IMR-90 (cell line): ENCODE data around the gene DCDC1. TPM values are rescaled to one million over a fixed set of nuclear protein-coding genes. Genes with fewer than 3 reads are reported as not detected.

ENCODE experiments used
- ATAC-seq: fragments of 200-7000 bp; cut with Tn5 transposase; 2 replicates; pipeline ENCODE4 v1.9.1; 2020; ENCODE audit warnings: low read depth, mild to moderate bottlenecking, moderate library complexity
- BruUV-seq: library from RNA; stranded (reverse); fragments of 400-500 nt; replicated peaks from 2 replicates; lab custom pipeline; 2021; lab: Mats Ljungman, UMichigan
- CTCF ChIA-PET: fragments of 300-600 bp; formaldehyde crosslinking; extraction: SDS; loops from one replicate; lab custom pipeline; 2021; ENCODE audit warnings: antibody characterized with exemption; lab: Yijun Ruan, JAX
- POLR2A ChIA-PET: fragments of 300-600 bp; sonication (Branson Sonifier 250); formaldehyde crosslinking; loops from one replicate; lab custom pipeline; 2022; ENCODE audit warnings: antibody characterized with exemption; ENCODE audit not compliant: unreplicated experiment; lab: Charles Lee
- DNase-seq: peaks from one replicate; pipeline ENCODE4 v3.0.0; 2013
- H2AFZ ChIP-seq: replicated peaks from 2 replicates; pipeline ENCODE3; 2013; ENCODE audit warnings: low read length, mild to moderate bottlenecking; ENCODE audit not compliant: poor library complexity
- H2AK5ac ChIP-seq: 2 replicates; pipeline ENCODE4 v1.6.1; 2013; ENCODE audit warnings: low read depth, low read length, inconsistent platforms
- H2AK9ac ChIP-seq: replicated peaks from 2 replicates; pipeline ENCODE3; 2013; ENCODE audit warnings: mild to moderate bottlenecking, low read depth, low read length, moderate library complexity; ENCODE audit not compliant: poor library complexity
- H2BK120ac ChIP-seq: 2 replicates; pipeline ENCODE4 v1.6.1; 2013; ENCODE audit warnings: low read depth, low read length, inconsistent platforms
- H2BK15ac ChIP-seq: 3 replicates; pipeline ENCODE4 v1.6.1; 2013; ENCODE audit warnings: low read depth, low read length, inconsistent platforms
- H2BK20ac ChIP-seq: 2 replicates; pipeline ENCODE4 v1.6.1; 2013; ENCODE audit warnings: low read depth, mild to moderate bottlenecking, inconsistent platforms, low read length, moderate library complexity
- H2BK5ac ChIP-seq: 2 replicates; pipeline ENCODE4 v1.6.1; 2013; ENCODE audit warnings: mild to moderate bottlenecking, low read depth, low read length, inconsistent platforms; ENCODE audit not compliant: poor library complexity, severe bottlenecking
- H3K14ac ChIP-seq: replicated peaks from 2 replicates; pipeline ENCODE4 v1.6.1; 2013; ENCODE audit warnings: low read depth, low read length, inconsistent platforms
- H3K18ac ChIP-seq: 2 replicates; pipeline ENCODE4 v1.6.1; 2013; ENCODE audit warnings: low read depth, low read length, control low read depth
- H3K23ac ChIP-seq: 2 replicates; pipeline ENCODE4 v1.6.1; 2013; ENCODE audit warnings: low read depth, low read length, inconsistent platforms
- H3K27ac ChIP-seq: 2 replicates; pipeline ENCODE4 v1.5.1; 2013; ENCODE audit warnings: mild to moderate bottlenecking, control low read depth, low read length; ENCODE audit not compliant: insufficient read depth
- H3K27me3 ChIP-seq: 2 replicates; pipeline ENCODE4 v1.6.1; 2013; ENCODE audit warnings: low read length; ENCODE audit not compliant: control insufficient read depth, insufficient read depth
- H3K36me3 ChIP-seq: 2 replicates; pipeline ENCODE4 v1.6.1; 2013; ENCODE audit warnings: low read length, mixed read lengths; ENCODE audit not compliant: control insufficient read depth, insufficient read depth
- H3K4ac ChIP-seq: 2 replicates; pipeline ENCODE4 v1.6.1; 2013; ENCODE audit warnings: low read depth, low read length, inconsistent platforms
- H3K4me1 ChIP-seq: 2 replicates; pipeline ENCODE4 v1.6.1; 2013; ENCODE audit warnings: low read length, mixed read lengths; ENCODE audit not compliant: control insufficient read depth, insufficient read depth
- H3K4me2 ChIP-seq: 2 replicates; pipeline ENCODE4 v1.6.1; 2013; ENCODE audit warnings: low read depth, mild to moderate bottlenecking, control low read depth, low read length, moderate library complexity
- H3K4me3 ChIP-seq: 2 replicates; pipeline ENCODE4 v1.5.1; 2013; ENCODE audit warnings: low read depth, mild to moderate bottlenecking, control low read depth, low read length, moderate library complexity; ENCODE audit not compliant: insufficient read depth
- H3K56ac ChIP-seq: 2 replicates; pipeline ENCODE4 v1.6.1; 2013; ENCODE audit warnings: low read length, inconsistent platforms; ENCODE audit not compliant: insufficient read depth; ENCODE audit errors: extremely low read depth
- H3K79me1 ChIP-seq, 2 experiments: 2 replicates each; pipeline ENCODE4 v1.6.1; 2013; ENCODE audit warnings: low read length in 2 of 2, inconsistent platforms in 1 of 2, low read depth in 1 of 2
- H3K9ac ChIP-seq: 2 replicates; pipeline ENCODE4 v1.6.1; 2013; ENCODE audit warnings: low read depth, low read length, control low read depth
- H3K9me1 ChIP-seq: 2 replicates; pipeline ENCODE4 v1.6.1; 2013; ENCODE audit warnings: low read length, inconsistent platforms; ENCODE audit not compliant: insufficient read depth
- H3K9me3 ChIP-seq: 2 replicates; pipeline ENCODE4 v1.6.1; 2013; ENCODE audit warnings: low read length; ENCODE audit not compliant: control insufficient read depth, insufficient read depth
- H4K20me1 ChIP-seq: 2 replicates; pipeline ENCODE4 v1.6.1; 2013; ENCODE audit warnings: low read length, inconsistent platforms; ENCODE audit not compliant: insufficient read depth
- H4K5ac ChIP-seq: 2 replicates; pipeline ENCODE4 v1.6.1; 2013; ENCODE audit warnings: mild to moderate bottlenecking, low read depth, low read length, control low read depth
- H4K8ac ChIP-seq, 2 experiments: 2 replicates each; pipeline ENCODE4 v1.6.1; 2013; ENCODE audit warnings: low read depth in 2 of 2, low read length in 2 of 2, control low read depth in 1 of 2, inconsistent platforms in 1 of 2
- H4K91ac ChIP-seq: 2 replicates; pipeline ENCODE4 v1.6.1; 2013; ENCODE audit warnings: low read depth, low read length, inconsistent platforms; ENCODE audit not compliant: insufficient read depth
- BHLHE40 ChIP-seq: fragments of 150-350 bp; IDR thresholded peaks from 2 replicates; pipeline ENCODE4 v1.6.1; 2016; ENCODE audit warnings: mild to moderate bottlenecking, low read depth, low read length
- CEBPB ChIP-seq: IDR thresholded peaks from 2 replicates; pipeline ENCODE4 v1.6.1; 2012; ENCODE audit warnings: low read depth, low read length, improper control_type of control experiment
- CHD1 ChIP-seq: IDR thresholded peaks from 2 replicates; pipeline ENCODE4 v1.6.1; 2012; ENCODE audit warnings: low read depth, low read length, improper control_type of control experiment
- MAZ ChIP-seq: IDR thresholded peaks from 2 replicates; pipeline ENCODE4 v1.6.1; 2012; ENCODE audit warnings: low read depth, mild to moderate bottlenecking, low read length, improper control_type of control experiment, moderate library complexity, borderline replicate concordance
- MXI1 ChIP-seq: IDR thresholded peaks from 2 replicates; pipeline ENCODE4 v1.6.1; 2012; ENCODE audit warnings: low read depth, mild to moderate bottlenecking, low read length, moderate library complexity, borderline replicate concordance
- NFE2L2 ChIP-seq: fragments of 150-350 bp; IDR thresholded peaks from 2 replicates; pipeline ENCODE4 v1.6.1; 2016; ENCODE audit warnings: low read depth, mild to moderate bottlenecking, low read length
- POLR2A ChIP-seq: IDR thresholded peaks from 2 replicates; pipeline ENCODE4 v1.6.1; 2012; ENCODE audit warnings: mild to moderate bottlenecking, low read depth, low read length
- RAD21 ChIP-seq: IDR thresholded peaks from 2 replicates; pipeline ENCODE4 v1.6.1; 2012; ENCODE audit warnings: low read length, improper control_type of control experiment
- RCOR1 ChIP-seq: IDR thresholded peaks from 2 replicates; pipeline ENCODE4 v1.6.1; 2012; ENCODE audit warnings: mild to moderate bottlenecking, low read length, improper control_type of control experiment; ENCODE audit not compliant: insufficient replicate concordance
- RFX5 ChIP-seq: IDR thresholded peaks from 2 replicates; pipeline ENCODE4 v1.8.0; 2012; ENCODE audit warnings: low read depth, mild to moderate bottlenecking, low read length, moderate library complexity
- SMC3 ChIP-seq: fragments of 150-350 bp; IDR thresholded peaks from 2 replicates; pipeline ENCODE4 v1.6.1; 2016; ENCODE audit warnings: low read depth, mild to moderate bottlenecking, antibody characterized with exemption, low read length, moderate library complexity
- WGBS, 2 experiments: methylation state at CpG; one replicate each; pipeline versions ENCODE4 v1.1.5 to v1.1.7; 2013; ENCODE audit warnings: missing lambda C conversion rate in 2 of 2; ENCODE audit not compliant: insufficient read length in 1 of 2; ENCODE audit errors: extremely low coverage in 2 of 2; 5-methylcytosine and 5-hydroxymethylcytosine counted together
- dilution Hi-C: fragments of 300-500 bp; cut with HindIII; formaldehyde crosslinking; loops from one replicate; pipeline ENCODE4 v1.14.3; 2018; ENCODE audit warnings: low sequenced_read_pairs; ENCODE audit not compliant: unreplicated experiment
- in situ Hi-C: fragments of 300-500 bp; cut with MboI; formaldehyde crosslinking; loops from 3 replicates; pipeline ENCODE4 v1.14.3; 2019; ENCODE audit warnings: low sequenced_read_pairs, inconsistent platforms, mixed read lengths
- intact Hi-C: fragments of 100-400 bp; cut with micrococcal nuclease; formaldehyde crosslinking; loops from 2 replicates; pipeline ENCODE4 v1.10.0; 2022
- polyA plus RNA-seq, 3 experiments: library from polyadenylated mRNA; depleted of rRNA; stranded (reverse); fragments of >200 nt; gene quantifications; 2 replicates each; pipeline ENCODE4 v1.2.3, GENCODE V29; 2012; ENCODE audit warnings: low replicate concordance in 1 of 3
- total RNA-seq: library from RNA; depleted of rRNA; stranded (reverse); fragments of >200 nt; gene quantifications from 2 replicates; pipeline ENCODE4 v1.2.3, GENCODE V29; 2012
- TF ChIP-seq, protein P1 (sequence below): fragments of 150-350 bp; IDR thresholded peaks from 2 replicates; pipeline ENCODE4 v1.6.1; 2016; ENCODE audit warnings: low read depth, mild to moderate bottlenecking, low read length, moderate library complexity, borderline replicate concordance
- TF ChIP-seq, protein P2 (sequence below): conservative IDR thresholded peaks from 2 replicates; pipeline ENCODE4 v1.5.1; 2012; ENCODE audit warnings: mild to moderate bottlenecking, low read depth, low read length, improper control_type of control experiment

DCDC1 gene
- total and polyA plus RNA-seq, 2 of the 4 experiments (the other 2 are of a cell fraction), result not detected

- Histone ChIP-seq H4K91ac (no peak overlapping the region), H3K9ac (no peak overlapping the region), H3K4me2 (no peak overlapping the region), H2AFZ (no peak overlapping the region), H3K4ac (no peak overlapping the region), H2BK5ac (no peak overlapping the region), H2AK5ac (no peak overlapping the region), H3K14ac (no peak overlapping the region), H4K5ac (no peak overlapping the region), H3K9me3 (no peaks in the 10 kb centered on the region), H3K4me3 (no peak overlapping the region), H2BK20ac (no peak overlapping the region), H3K27me3 (no peaks in the 10 kb centered on the region), H3K36me3 (no peaks in the 10 kb centered on the region), H3K56ac (no peak overlapping the region), H2AK9ac (no peak overlapping the region), H3K79me1 (no peaks in the 10 kb centered on the region), H3K23ac (no peak overlapping the region), H3K9me1 (no peaks in the 10 kb centered on the region), H3K4me1 (no peaks in the 10 kb centered on the region), H4K20me1 (no peaks in the 10 kb centered on the region), H3K18ac (no peak overlapping the region), H2BK15ac (no peak overlapping the region), H3K27ac (no peak overlapping the region), H2BK120ac (no peak overlapping the region), H4K8ac (no peak overlapping the region)
- DNase-seq (no peak), ATAC-seq (no peak)
- in situ Hi-C loops (no loop called here), dilution Hi-C loops (no loop called here), intact Hi-C loops (no loop called here)
- WGBS, 2 experiments, result 100% methylated on average over 1 of the region's 7 CpGs; no CpG with 5 or more reads in 1 of the 2 experiments
- POLR2A ChIA-PET, result no interaction called here
- BruUV-seq, result no TSS peak
- CTCF ChIA-PET, result interaction anchor here (1.2 kb wide), 1 partner anchor 53 kb away, joined by 4 read pairs; no protein-coding TSS in a partner anchor
- no peak for TF ChIP-seq CEBPB
- TF ChIP-seq RAD21, result no peak
- no peak for TF ChIP-seq BHLHE40
- TF ChIP-seq, protein P1, sequence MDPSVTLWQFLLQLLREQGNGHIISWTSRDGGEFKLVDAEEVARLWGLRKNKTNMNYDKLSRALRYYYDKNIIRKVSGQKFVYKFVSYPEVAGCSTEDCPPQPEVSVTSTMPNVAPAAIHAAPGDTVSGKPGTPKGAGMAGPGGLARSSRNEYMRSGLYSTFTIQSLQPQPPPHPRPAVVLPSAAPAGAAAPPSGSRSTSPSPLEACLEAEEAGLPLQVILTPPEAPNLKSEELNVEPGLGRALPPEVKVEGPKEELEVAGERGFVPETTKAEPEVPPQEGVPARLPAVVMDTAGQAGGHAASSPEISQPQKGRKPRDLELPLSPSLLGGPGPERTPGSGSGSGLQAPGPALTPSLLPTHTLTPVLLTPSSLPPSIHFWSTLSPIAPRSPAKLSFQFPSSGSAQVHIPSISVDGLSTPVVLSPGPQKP, result no peak
- TF ChIP-seq, protein P2, sequence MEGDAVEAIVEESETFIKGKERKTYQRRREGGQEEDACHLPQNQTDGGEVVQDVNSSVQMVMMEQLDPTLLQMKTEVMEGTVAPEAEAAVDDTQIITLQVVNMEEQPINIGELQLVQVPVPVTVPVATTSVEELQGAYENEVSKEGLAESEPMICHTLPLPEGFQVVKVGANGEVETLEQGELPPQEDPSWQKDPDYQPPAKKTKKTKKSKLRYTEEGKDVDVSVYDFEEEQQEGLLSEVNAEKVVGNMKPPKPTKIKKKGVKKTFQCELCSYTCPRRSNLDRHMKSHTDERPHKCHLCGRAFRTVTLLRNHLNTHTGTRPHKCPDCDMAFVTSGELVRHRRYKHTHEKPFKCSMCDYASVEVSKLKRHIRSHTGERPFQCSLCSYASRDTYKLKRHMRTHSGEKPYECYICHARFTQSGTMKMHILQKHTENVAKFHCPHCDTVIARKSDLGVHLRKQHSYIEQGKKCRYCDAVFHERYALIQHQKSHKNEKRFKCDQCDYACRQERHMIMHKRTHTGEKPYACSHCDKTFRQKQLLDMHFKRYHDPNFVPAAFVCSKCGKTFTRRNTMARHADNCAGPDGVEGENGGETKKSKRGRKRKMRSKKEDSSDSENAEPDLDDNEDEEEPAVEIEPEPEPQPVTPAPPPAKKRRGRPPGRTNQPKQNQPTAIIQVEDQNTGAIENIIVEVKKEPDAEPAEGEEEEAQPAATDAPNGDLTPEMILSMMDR, result no peak
- TF ChIP-seq POLR2A, result no peak
- TF ChIP-seq NFE2L2, result no peak
- TF ChIP-seq RCOR1, result no peak
- no peak for TF ChIP-seq MXI1
- no peak for TF ChIP-seq RFX5
- TF ChIP-seq MAZ, result no peak
- TF ChIP-seq CHD1, result no peak
- TF ChIP-seq SMC3, result no peak
Observed at GRCh38 chr11:30861064-30861463, 508.5 kb downstream of the DCDC1 start.
